ENCODE results near the gene SPDYE4.

Gene SPDYE4

GRCh38 chr17:8724451-8724850 lies 33.9 kb downstream of the SPDYE4 start:
- no peak for TF ChIP-seq MYC (IDR thresholded peaks at IDR 0.05; ENCODE audit: low read depth, low read length)
- TF ChIP-seq, protein P1, sequence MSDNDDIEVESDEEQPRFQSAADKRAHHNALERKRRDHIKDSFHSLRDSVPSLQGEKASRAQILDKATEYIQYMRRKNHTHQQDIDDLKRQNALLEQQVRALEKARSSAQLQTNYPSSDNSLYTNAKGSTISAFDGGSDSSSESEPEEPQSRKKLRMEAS (IDR thresholded peaks at IDR 0.05; ENCODE audit: low read depth, low read length), result no peak
- TF ChIP-seq, protein P2, sequence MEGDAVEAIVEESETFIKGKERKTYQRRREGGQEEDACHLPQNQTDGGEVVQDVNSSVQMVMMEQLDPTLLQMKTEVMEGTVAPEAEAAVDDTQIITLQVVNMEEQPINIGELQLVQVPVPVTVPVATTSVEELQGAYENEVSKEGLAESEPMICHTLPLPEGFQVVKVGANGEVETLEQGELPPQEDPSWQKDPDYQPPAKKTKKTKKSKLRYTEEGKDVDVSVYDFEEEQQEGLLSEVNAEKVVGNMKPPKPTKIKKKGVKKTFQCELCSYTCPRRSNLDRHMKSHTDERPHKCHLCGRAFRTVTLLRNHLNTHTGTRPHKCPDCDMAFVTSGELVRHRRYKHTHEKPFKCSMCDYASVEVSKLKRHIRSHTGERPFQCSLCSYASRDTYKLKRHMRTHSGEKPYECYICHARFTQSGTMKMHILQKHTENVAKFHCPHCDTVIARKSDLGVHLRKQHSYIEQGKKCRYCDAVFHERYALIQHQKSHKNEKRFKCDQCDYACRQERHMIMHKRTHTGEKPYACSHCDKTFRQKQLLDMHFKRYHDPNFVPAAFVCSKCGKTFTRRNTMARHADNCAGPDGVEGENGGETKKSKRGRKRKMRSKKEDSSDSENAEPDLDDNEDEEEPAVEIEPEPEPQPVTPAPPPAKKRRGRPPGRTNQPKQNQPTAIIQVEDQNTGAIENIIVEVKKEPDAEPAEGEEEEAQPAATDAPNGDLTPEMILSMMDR (IDR thresholded peaks at IDR 0.05; ENCODE audit: low read depth, low read length), result no peak
- no peak for TF ChIP-seq POLR2A (IDR thresholded peaks at IDR 0.05; ENCODE audit: extremely low read depth, insufficient read length)

GRCh38 chr17:8720596-8720995 lies 37.8 kb downstream of the SPDYE4 start:
- TF ChIP-seq, protein P2 (IDR thresholded peaks at IDR 0.05; ENCODE audit: low read depth, low read length), result no peak
- TF ChIP-seq POLR2A (IDR thresholded peaks at IDR 0.05; ENCODE audit: extremely low read depth, insufficient read length) (no peak), MYC (IDR thresholded peaks at IDR 0.05; ENCODE audit: low read depth, low read length) (no peak)
- TF ChIP-seq, protein P1 (IDR thresholded peaks at IDR 0.05; ENCODE audit: low read depth, low read length), result no peak
- DNase-seq (ENCODE audit: low read depth), result no peak
- no peak overlapping the region for H3K4me3 ChIP-seq (ENCODE audit: low read depth, low read length)

More at GRCh38 chr17:8724451-8724850, 33.9 kb downstream of the SPDYE4 start:
- H3K4me3 ChIP-seq (ENCODE audit: low read depth, low read length), result no peak overlapping the region
- no peak for DNase-seq (ENCODE audit: low read depth)

DNA sequence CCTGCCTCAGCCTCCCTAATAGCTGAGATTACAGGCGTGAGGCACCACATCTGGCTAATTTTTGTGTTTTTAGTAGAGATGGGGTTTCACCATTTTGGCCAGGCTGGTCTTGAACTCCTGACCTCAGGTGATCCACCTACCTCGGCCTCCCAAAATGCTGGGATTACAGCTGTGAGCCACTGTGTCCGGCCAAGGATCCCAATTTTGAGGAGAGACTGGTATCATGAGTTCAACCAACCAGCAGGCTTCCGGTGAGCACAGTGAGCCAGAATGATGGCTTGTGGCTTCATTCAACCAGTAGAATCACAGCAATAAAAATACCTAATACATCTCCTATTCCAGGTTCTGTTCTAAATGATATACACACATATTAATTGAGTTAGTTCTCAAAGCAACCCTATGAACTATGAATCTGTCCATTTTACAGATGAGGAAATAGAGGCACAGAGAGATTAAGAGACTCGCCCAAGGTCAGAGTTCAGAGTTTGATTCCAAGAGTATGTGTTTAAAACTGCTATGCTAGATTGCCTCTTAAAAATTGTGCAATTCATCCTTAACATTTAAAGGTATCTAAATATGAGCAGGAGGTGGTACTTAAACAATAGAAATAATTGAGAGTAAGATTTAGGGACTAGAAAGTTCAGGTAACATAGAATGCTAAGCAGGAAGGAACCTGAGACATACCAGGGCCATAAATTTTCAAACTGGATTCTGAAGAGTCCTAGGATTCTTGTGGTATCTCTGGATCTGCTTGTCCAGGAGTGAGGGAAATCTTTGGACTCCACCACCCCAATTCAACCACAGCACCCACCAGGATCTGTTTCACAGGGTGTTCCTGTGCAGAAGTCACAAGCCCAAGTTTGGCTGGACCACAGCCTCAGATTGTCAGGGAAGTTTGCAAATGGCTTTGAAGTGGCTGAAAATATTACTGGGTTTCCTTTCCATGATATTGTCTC lies 38.8 kb downstream of the SPDYE4 start:
- no peak for DNase-seq (ENCODE audit: low read depth)
- TF ChIP-seq, protein P1 (IDR thresholded peaks at IDR 0.05; ENCODE audit: low read depth, low read length), result no peak
- TF ChIP-seq, protein P2 (IDR thresholded peaks at IDR 0.05; ENCODE audit: low read depth, low read length), result no peak
- no peak for TF ChIP-seq MYC (IDR thresholded peaks at IDR 0.05; ENCODE audit: low read depth, low read length)
- no peak for TF ChIP-seq POLR2A (IDR thresholded peaks at IDR 0.05; ENCODE audit: extremely low read depth, insufficient read length)
- H3K4me3 ChIP-seq (ENCODE audit: low read depth, low read length), result no peak overlapping the region

DNA sequence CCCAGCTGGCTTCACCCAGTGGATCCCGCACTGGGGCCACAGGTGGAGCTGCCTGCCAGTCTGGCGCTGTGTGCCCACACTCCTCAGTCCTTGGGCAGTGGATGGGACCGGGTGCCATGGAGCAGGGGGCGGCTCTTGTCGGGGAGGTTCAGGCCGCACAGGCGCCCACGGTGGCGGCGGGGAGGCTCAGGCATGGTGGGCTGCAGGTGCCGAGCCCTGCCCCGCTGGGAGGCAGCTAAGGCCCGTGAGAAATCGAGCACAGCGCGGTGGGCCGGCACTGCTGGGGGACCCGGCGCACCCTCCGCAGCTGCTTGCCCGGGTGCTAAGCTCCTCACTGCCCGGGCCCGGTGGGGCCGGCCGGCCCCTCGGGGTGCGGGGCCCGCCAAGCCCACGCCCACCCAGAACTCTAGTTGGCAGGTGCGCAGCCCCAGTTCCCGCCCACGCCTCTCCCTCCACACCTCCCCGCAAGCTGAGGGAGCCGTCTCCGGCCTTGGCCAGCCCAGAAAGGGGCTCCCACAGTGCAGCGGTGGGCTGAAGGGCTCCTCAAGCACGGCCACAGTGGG lies 40.3 kb downstream of the SPDYE4 start:
- TF ChIP-seq MYC (IDR thresholded peaks at IDR 0.05; ENCODE audit: low read depth, low read length), result no peak
- TF ChIP-seq POLR2A (IDR thresholded peaks at IDR 0.05; ENCODE audit: extremely low read depth, insufficient read length), result no peak
- TF ChIP-seq, protein P2 (IDR thresholded peaks at IDR 0.05; ENCODE audit: low read depth, low read length), result no peak
- TF ChIP-seq, protein P1 (IDR thresholded peaks at IDR 0.05; ENCODE audit: low read depth, low read length), result no peak
- no peak for DNase-seq (ENCODE audit: low read depth)
- no peak overlapping the region for H3K4me3 ChIP-seq (ENCODE audit: low read depth, low read length)

DNA sequence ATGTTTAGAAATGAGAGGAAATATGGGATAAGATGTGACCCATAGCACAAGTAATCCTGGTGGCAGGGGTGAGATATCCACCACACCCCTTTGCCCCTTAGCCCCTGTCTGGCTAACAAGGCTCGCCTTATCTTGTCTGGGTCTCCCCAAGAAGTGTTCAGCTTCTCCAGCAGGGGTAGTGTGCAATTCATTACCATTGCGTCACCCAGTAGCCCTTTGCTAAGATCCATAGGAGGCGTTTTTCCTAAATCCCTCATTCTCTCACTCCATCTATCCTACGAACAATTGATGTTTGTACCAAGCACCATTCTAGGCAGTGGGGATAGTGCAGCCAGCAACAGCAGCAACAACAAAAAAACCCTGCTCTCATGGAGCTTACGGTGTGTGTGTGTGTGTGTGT lies 44.5 kb downstream of the SPDYE4 start:
- no peak for TF ChIP-seq POLR2A (IDR thresholded peaks at IDR 0.05; ENCODE audit: extremely low read depth, insufficient read length)
- no peak overlapping the region for H3K4me3 ChIP-seq (ENCODE audit: low read depth, low read length)
- DNase-seq (ENCODE audit: low read depth), result no peak

DNA sequence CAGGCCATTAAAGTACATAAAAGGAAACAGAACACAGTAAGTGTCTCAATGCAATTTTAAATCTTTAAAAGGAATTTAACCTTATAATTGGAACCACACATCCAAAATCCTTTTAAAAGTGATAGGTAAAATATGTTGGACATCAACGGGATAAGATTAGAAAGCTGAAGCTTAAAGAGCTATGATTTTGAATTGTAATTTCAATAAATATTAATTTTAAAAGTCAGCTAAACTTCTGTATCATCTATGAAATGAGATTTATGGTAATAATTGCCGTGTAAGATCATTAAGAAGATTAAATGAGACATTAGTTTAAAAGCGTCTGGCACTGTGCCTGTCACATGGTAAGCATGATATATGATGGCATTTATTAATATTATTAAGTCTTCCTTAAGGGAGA lies 45.0 kb downstream of the SPDYE4 start:
- no peak for TF ChIP-seq POLR2A (IDR thresholded peaks at IDR 0.05; ENCODE audit: extremely low read depth, insufficient read length)
- no peak for TF ChIP-seq MYC (IDR thresholded peaks at IDR 0.05; ENCODE audit: low read depth, low read length)
- TF ChIP-seq, protein P2 (IDR thresholded peaks at IDR 0.05; ENCODE audit: low read depth, low read length), result no peak
- TF ChIP-seq, protein P1 (IDR thresholded peaks at IDR 0.05; ENCODE audit: low read depth, low read length), result no peak
- H3K4me3 ChIP-seq (ENCODE audit: low read depth, low read length), result no peak overlapping the region
- no peak for DNase-seq (ENCODE audit: low read depth)
